Stimulated activated CD8-positive, alpha-beta memory T cell treated with anti-CD3 and anti-CD28 coated beads, Interleukin-12 subunit alpha, Interleukin-12 subunit beta, amount 100 ng/mL, for 1 hour (primary cell): ENCODE results near the gene NHSL2.

Source experiments
- DNase-seq: peaks from one replicate; pipeline ENCODE4 v3.0.0-alpha.2; 2020; ENCODE audit warnings: low read depth

NHSL2 gene

GRCh38 chrX:72110051-72110875 is 199.6 kb downstream of the NHSL2 start:
- no peak for DNase-seq

- DNase-seq: no peak
These were observed 200.4 kb downstream of the NHSL2 start for GRCh38 chrX:72110876-72111708.

- no peak for DNase-seq
These were observed 202.8 kb downstream of the NHSL2 start for GRCh38 chrX:72113461-72113860.

GRCh38 chrX:72114306-72114705 is 203.7 kb downstream of the NHSL2 start:
- no peak for DNase-seq

GRCh38 chrX:72114807-72115206 is 204.2 kb downstream of the NHSL2 start:
- DNase-seq: no peak

- no peak for DNase-seq
These were observed 204.7 kb downstream of the NHSL2 start for GRCh38 chrX:72115380-72115779.

GRCh38 chrX:72117636-72118210 is 207.1 kb downstream of the NHSL2 start:
- no peak for DNase-seq

GRCh38 chrX:72120837-72121236 is 210.2 kb downstream of the NHSL2 start:
- no peak for DNase-seq

- no peak for DNase-seq
These were observed 210.7 kb downstream of the NHSL2 start for GRCh38 chrX:72121383-72121782.

GRCh38 chrX:72122621-72123337 is 212.1 kb downstream of the NHSL2 start:
- DNase-seq: no peak

- no peak for DNase-seq
These were observed 213.0 kb downstream of the NHSL2 start for GRCh38 chrX:72123471-72124185.

- no peak for DNase-seq
These were observed 214.0 kb downstream of the NHSL2 start for GRCh38 chrX:72124540-72125201.

GRCh38 chrX:72125331-72126047 is 214.8 kb downstream of the NHSL2 start:
- DNase-seq: no peak

GRCh38 chrX:72126048-72126415 is 215.4 kb downstream of the NHSL2 start:
- no peak for DNase-seq

- peak; percentile 68 for DNase-seq
These were observed 216.0 kb downstream of the NHSL2 start for GRCh38 chrX:72126539-72127140.

- no peak for DNase-seq
These were observed 216.7 kb downstream of the NHSL2 start for GRCh38 chrX:72127332-72127731.

GRCh38 chrX:72128183-72128834 is 217.7 kb downstream of the NHSL2 start:
- DNase-seq: no peak

- DNase-seq: no peak
These were observed 218.2 kb downstream of the NHSL2 start for GRCh38 chrX:72128881-72129280.

- no peak for DNase-seq
These were observed 219.0 kb downstream of the NHSL2 start for GRCh38 chrX:72129661-72130060.
